NT2/D1 (cell line): ENCODE measurements around the gene EEFSEC.
A peak's percentile ranks its signal among the peaks of the same experiment; 100 is the strongest.

Experiments
- DNase-seq: peaks from one replicate; pipeline ENCODE4 v3.0.0-alpha.2; 2011; ENCODE audit warnings: low read depth, low spot score
- H3K27me3 ChIP-seq: 2 replicates; pipeline ENCODE4 v1.6.0; 2011; ENCODE audit warnings: mild to moderate bottlenecking; ENCODE audit not compliant: insufficient read length, insufficient read depth
- H3K36me3 ChIP-seq: 2 replicates; pipeline ENCODE4 v1.6.1; 2011; ENCODE audit warnings: mild to moderate bottlenecking, low read length, mixed read lengths; ENCODE audit not compliant: insufficient read depth, insufficient read length
- H3K4me1 ChIP-seq: 2 replicates; pipeline ENCODE4 v1.5.1; 2011; ENCODE audit not compliant: insufficient read depth, insufficient read length
- H3K4me3 ChIP-seq: 2 replicates; pipeline ENCODE4 v1.5.1; 2011; ENCODE audit warnings: low read depth; ENCODE audit not compliant: insufficient read length
- H3K9ac ChIP-seq: 2 replicates; pipeline ENCODE4 v1.6.0; 2011; ENCODE audit warnings: low read depth; ENCODE audit not compliant: insufficient read length
- H3K9me3 ChIP-seq: 2 replicates; pipeline ENCODE4 v1.5.1; 2011; ENCODE audit warnings: mild to moderate bottlenecking, low read length; ENCODE audit not compliant: insufficient read depth
- SUZ12 ChIP-seq: IDR thresholded peaks from 2 replicates; pipeline ENCODE4 v1.6.1; 2011; ENCODE audit not compliant: insufficient read length, insufficient read depth; ENCODE audit errors: extremely low read depth
- YY1 ChIP-seq: IDR thresholded peaks from 2 replicates; pipeline ENCODE4 v1.6.1; 2011; ENCODE audit not compliant: insufficient read length, insufficient read depth
- ZNF274 ChIP-seq: IDR thresholded peaks from 2 replicates; pipeline ENCODE4 v1.6.1; 2011; ENCODE audit warnings: mild to moderate bottlenecking, low read depth, low read length

EEFSEC gene

GRCh38 chr3:128273109-128273840 is 120.0 kb downstream of the EEFSEC start:
- no peak overlapping the region for H3K9ac ChIP-seq
- no peaks in the 10 kb centered on the region for H3K9me3 ChIP-seq
- DNase-seq = no peak
- H3K4me1 ChIP-seq = peaks cover 23% of the 10 kb centered on the region
- no peaks in the 10 kb centered on the region for H3K27me3 ChIP-seq
- no peak for TF ChIP-seq SUZ12
- no peak for TF ChIP-seq ZNF274
- TF ChIP-seq YY1 = no peak
- H3K36me3 ChIP-seq = peaks cover 5% of the 10 kb centered on the region
- H3K4me3 ChIP-seq = no peak overlapping the region

- DNase-seq = no peak
- H3K27me3 ChIP-seq = no peaks in the 10 kb centered on the region
- H3K4me3 ChIP-seq = no peak overlapping the region
- no peak overlapping the region for H3K9ac ChIP-seq
- peaks cover 2% of the 10 kb centered on the region for H3K36me3 ChIP-seq
- no peak for TF ChIP-seq SUZ12
- no peak for TF ChIP-seq ZNF274
- no peak for TF ChIP-seq YY1
- H3K9me3 ChIP-seq = no peaks in the 10 kb centered on the region
- H3K4me1 ChIP-seq = peaks cover 24% of the 10 kb centered on the region
Measured at GRCh38 chr3:128273841-128274573, 120.7 kb downstream of the EEFSEC start.

- H3K9me3 ChIP-seq = no peaks in the 10 kb centered on the region
- peaks cover 2% of the 10 kb centered on the region for H3K36me3 ChIP-seq
Measured at GRCh38 chr3:128274837-128275236, 121.6 kb downstream of the EEFSEC start.

GRCh38 chr3:128275316-128276145 is 122.2 kb downstream of the EEFSEC start:
- H3K9ac ChIP-seq = no peak overlapping the region
- TF ChIP-seq ZNF274 = no peak
- no peak for TF ChIP-seq YY1
- no peak for TF ChIP-seq SUZ12
- DNase-seq = no peak
- no peaks in the 10 kb centered on the region for H3K9me3 ChIP-seq
- no peaks in the 10 kb centered on the region for H3K27me3 ChIP-seq
- H3K4me1 ChIP-seq = peaks cover 36% of the 10 kb centered on the region
- H3K4me3 ChIP-seq = no peak overlapping the region
- H3K36me3 ChIP-seq = peaks cover 2% of the 10 kb centered on the region

More at GRCh38 chr3:128274837-128275236, 121.6 kb downstream of the EEFSEC start:
- H3K4me1 ChIP-seq = peaks cover 32% of the 10 kb centered on the region
- H3K27me3 ChIP-seq = no peaks in the 10 kb centered on the region
- H3K9ac ChIP-seq = no peak overlapping the region
- TF ChIP-seq YY1 (no peak), SUZ12 (no peak), ZNF274 (no peak)
- H3K4me3 ChIP-seq = no peak overlapping the region
- peak; percentile 42 for DNase-seq

- Histone ChIP-seq H3K4me1 (peaks cover 38% of the 10 kb centered on the region), H3K4me3 (no peak overlapping the region), H3K9me3 (no peaks in the 10 kb centered on the region), H3K9ac (no peak overlapping the region), H3K36me3 (peaks cover 2% of the 10 kb centered on the region), H3K27me3 (no peaks in the 10 kb centered on the region)
- no peak for DNase-seq
- TF ChIP-seq ZNF274 (no peak), SUZ12 (no peak), YY1 (no peak)
Measured at GRCh38 chr3:128276146-128276435, 122.8 kb downstream of the EEFSEC start.

GRCh38 chr3:128276577-128277183 is 123.4 kb downstream of the EEFSEC start:
- no peak for TF ChIP-seq ZNF274
- TF ChIP-seq SUZ12 = no peak
- no peak for TF ChIP-seq YY1
- H3K4me3 ChIP-seq = no peak overlapping the region
- H3K36me3 ChIP-seq = peaks cover 2% of the 10 kb centered on the region
- no peak for DNase-seq
- H3K27me3 ChIP-seq = no peaks in the 10 kb centered on the region
- H3K9ac ChIP-seq = no peak overlapping the region
- H3K9me3 ChIP-seq = no peaks in the 10 kb centered on the region
- H3K4me1 ChIP-seq = peaks cover 44% of the 10 kb centered on the region
